HG02610 (cell line): ENCODE results near the gene ARHGEF1.

ENCODE experiments used
- ATAC-seq: cut with Tn5 transposase; IDR thresholded peaks from one replicate; pipeline ENCODE4 v1.9.1; 2021; ENCODE audit warnings: mild to moderate bottlenecking, moderate library complexity; ENCODE audit not compliant: unreplicated experiment

The ARHGEF1 gene

DNA sequence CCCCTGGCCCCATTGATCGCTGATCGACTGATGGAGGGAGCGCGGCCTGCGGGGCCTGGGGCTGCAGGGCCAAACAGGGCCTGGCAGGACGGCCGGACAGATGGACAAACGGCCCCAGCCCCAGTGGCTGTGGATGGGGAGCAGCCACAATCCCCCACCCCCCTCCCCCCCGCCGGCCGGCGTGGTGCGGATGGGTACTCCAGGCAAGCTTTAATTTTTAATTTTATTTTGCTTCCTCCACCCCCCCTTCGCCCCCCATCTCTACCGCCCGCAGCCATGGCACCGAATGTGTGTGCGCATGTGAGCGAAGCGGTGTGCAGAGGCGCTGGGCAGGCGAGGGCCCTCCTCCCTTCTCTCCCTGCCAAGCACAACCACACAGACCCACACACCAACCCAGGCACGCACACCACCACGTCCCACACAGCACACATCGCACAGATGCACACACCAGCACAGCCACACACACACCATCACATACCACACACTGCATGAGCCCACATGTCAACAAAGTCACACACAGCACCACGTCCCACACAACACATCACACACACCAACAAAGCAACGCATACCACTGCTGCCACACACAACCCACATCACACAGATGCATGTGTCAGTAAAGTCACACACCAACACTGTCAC is 32.9 kb downstream of the ARHGEF1 start:
- no peak for ATAC-seq

DNA sequence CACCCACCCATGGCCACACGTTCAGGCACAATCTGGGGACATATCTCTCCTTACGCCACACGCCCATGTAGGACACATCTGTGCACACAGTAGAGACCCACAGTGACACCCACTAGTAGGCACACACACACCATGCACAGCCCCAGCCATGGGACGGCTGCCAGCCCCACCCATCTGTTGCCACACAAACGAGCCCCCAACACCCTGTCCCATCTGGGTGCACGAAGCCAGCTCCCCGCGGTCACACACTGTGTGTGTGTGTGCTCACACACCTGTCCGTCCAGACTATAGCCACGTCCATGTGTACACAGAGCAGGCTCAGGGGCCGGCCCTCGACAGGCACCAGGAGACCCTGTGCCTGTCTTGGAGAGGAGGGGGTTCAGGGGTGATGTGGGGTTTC is 34.7 kb downstream of the ARHGEF1 start:
- ATAC-seq, result no peak

DNA sequence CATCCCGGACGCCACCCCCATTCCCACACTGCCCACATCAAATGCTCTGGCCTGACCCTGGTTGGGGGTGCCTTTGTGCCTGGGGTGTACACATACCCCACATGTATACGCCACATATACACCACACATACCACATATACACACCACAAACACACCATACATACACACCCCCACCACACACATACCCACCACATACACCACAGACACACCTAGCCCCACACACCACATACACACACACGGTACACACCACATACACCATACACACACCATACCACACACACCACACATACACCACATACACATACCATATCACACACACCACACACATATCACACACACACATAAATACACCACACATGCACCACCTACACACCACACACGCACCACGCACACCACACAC is 35.1 kb downstream of the ARHGEF1 start:
- ATAC-seq, result no peak

DNA sequence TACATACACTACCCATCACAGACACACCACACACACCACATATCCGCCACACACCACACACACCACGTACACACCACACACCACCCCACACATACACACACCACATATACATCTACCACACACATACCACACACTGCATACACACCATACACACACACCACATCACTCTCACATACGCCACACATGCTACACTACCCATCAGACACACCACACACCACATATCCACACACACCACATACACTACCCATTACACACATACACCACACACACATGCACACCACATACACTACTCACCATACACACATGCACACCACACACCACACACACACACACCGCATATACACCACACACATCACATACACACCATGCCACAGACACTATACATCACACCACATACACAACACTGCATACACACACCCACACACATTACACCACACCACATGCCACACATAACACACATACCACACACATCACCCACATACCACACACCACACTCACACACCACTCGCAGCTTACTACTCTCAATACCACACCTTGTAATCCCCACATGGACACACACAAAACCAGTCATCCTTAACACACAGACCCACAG is 35.8 kb downstream of the ARHGEF1 start:
- ATAC-seq, result no peak

DNA sequence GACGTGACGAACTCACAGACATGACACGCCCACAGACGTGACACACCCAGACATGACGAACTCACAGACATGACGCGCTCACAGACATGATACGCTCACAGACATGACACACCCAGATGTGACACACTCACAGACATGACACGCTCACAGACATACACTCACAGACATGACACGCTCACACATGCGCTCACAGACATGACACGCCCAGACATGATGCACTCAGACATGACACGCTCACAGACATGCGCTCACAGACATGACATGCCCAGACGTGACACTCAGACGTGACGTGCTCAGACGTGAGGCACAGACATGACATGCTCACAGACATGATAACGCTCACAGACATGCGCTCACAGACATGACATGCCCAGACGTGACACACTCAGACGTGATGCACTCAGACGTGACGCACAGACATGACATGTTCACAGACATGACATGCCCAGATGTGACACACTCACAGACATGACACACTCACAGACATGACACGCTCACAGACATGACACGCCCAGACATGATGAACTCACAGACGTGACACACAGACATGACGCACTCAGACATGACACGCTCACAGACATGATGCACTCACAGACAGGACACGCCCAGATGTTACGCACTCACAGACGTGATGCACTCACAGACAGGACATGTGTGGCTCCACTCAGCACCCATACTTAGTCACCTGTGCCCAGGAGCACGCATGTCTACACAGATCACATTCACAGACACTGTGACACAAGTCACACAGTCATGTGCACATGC is 37.1 kb downstream of the ARHGEF1 start:
- ATAC-seq, result no peak

DNA sequence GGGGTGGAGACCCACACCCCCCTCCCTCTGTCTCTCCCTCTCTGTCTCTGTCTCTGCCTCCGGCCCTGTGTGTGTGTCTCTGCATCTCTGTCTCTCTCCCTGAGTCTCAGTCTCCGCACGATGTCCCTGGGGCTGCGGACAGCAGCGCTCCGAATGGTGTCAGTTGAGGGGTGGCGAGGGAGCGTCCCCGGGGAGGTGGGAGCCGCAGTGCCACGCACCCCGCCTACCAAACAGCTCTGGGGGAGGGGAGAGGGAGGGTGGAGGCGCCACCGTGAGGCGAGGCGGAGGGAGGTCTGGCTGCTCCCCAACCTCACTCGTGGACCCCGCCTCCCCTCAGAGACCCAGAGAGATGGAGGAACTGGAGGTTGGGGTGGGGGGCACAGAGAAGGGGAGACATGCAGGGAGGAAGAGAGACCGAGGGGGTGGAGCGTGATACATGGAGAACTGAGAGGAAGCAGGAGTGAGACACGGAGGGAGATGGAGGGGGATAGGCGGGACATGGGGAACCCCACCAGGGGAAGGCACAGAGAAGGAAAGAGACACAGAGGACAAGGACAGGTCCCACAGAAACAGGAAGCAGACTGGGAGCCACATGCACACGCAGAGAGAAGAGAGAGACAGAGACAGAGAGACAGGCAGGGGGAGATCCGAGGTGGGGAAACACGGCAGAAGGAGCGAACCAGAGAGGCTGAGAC is 38.0 kb downstream of the ARHGEF1 start:
- no peak for ATAC-seq

DNA sequence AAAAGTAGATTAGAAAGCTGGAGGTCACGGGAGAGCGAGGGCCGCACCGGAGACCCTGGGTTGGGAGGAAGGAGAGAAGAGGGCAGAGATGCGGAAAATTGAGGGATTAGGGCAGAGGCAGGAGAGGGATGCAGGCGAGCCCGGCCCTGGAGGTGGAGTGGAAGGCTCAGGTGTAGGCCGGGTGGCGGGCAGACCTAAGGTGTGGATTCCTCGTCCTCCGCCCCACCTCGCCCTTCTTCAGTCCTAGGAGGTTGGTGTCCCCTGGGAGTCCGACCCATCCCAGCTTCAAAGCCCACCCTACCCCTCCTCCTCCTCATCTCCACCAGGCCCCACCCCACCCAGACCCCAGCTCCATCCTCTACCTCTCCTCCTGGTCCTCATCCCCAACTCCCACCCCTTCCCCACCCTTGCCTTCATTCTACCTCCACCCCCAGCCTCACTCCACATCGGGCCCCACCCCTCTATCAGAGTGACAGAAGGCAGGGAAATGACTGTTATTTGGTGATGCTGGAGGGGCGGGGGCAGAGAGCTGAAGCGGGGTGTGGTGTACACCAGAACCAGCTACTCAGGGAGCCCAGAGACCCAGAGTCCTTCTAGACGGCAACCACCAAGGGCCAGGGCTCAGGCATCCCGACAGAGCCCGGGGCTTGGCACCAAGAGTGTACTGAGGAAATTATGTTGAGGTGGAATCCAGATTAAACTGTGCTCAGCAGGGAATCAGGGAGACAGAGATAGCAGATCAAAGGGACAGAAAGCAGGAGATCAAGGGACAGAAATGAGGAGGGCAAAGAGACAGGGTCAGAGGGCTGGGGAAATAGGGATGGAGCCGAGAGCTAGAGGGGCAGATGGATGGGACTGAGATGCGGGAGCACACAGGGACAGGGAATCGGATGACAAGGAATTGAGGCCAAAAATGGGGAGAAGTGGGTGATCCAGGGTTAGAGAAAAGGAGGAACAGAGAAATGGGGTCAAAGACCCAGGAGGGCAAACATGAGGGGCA is 38.9 kb downstream of the ARHGEF1 start:
- ATAC-seq, result no peak

DNA sequence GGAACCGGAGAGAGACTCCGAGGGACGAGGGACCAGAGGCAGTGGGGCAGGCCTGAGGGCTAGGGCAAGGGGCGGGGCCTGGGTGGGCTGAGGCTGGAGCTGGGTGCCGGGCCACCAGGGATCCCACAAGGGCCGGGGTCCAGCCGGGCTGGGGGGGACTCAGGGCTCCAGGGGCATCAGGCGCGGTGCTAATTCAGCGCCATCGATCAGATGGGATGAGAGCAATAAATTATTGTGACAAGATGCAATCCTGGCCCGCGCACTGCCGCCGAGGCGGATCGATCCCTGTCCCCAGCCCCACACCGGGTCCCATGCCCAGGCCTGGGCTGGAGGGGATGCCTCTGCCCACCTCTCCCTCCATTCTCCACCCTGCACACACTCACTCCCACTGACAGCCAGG is 39.6 kb downstream of the ARHGEF1 start:
- no peak for ATAC-seq

DNA sequence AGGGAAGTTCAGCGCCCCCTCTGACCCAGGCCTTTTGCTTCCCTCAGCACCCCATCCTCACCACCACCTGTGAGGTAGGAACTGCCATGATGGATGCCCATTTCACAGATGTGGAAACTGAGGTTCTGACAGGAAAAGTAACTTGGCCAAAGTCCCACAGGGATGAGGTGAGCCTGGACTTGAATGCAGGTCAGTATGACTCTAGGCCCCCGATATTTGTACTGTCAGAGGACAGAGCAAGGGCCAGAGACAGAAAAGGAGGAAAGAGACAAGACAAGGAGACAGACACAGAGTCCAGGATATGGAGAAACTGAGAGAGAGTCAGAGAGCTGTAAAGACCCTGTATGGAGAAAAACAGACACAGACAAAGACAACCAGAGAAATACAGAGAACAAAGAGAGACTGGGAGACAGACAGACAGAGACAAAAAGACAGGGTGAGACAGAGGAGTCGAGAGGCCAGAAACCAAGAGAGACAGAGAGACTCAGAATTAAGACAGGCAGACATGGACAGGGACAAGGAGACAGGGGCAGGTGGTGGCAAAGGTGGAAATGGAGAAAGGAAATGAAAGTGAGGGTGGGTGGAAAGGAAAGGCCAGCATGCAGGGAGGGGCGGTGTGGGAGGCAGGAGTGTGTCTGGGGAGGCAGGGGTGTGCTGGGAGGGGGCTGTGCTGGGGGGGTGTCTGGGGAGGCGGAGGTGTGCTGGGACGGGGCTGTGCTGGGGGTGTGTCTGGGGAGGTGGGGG is 40.2 kb downstream of the ARHGEF1 start:
- ATAC-seq, result no peak

DNA sequence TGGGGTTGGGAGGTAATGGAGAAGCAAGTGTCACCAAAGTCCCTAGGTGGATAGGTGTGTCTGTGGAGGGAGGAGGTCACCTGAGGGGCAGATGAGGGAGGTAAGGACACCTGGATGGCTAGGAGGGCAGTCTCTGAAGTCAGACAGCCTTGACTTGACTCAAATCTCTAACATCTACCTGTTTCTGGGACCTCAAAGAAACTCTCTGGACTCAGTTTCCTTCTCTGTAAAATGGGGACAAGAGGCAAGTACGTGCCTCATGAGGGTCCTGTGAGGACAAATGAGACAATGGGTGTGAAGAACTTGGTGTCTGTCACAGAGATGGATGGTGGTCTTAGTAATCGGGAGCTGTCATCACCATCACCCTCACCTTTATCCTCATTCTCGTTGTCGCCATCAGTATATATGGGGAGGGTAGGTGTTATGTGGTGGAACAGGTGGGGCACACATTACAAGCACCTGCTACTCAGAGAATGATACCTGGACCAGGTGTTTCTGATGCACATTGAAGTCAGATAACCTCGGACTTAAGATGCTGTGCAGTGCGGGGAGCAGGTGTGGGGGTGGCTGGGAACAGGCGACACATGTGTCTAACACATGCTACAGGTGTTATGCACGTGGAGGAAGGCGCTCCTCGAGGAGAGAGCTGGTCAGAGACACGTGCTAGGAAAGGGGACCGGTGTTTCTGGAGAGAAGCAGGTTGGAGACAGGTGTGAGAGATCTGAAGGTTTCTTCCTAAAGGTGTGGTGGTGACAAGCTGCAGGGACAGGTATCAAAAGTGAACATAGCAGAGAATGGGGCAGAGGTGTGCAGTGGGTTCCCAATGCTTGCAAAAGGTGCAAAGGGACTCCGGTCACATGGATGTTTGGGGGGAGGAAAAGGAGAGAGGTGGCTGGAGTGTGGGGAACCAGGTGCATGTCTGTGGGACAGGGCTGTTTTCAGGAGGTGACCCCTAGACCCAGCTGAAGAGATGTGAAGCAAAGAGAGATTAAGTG is 41.5 kb downstream of the ARHGEF1 start:
- no peak for ATAC-seq

DNA sequence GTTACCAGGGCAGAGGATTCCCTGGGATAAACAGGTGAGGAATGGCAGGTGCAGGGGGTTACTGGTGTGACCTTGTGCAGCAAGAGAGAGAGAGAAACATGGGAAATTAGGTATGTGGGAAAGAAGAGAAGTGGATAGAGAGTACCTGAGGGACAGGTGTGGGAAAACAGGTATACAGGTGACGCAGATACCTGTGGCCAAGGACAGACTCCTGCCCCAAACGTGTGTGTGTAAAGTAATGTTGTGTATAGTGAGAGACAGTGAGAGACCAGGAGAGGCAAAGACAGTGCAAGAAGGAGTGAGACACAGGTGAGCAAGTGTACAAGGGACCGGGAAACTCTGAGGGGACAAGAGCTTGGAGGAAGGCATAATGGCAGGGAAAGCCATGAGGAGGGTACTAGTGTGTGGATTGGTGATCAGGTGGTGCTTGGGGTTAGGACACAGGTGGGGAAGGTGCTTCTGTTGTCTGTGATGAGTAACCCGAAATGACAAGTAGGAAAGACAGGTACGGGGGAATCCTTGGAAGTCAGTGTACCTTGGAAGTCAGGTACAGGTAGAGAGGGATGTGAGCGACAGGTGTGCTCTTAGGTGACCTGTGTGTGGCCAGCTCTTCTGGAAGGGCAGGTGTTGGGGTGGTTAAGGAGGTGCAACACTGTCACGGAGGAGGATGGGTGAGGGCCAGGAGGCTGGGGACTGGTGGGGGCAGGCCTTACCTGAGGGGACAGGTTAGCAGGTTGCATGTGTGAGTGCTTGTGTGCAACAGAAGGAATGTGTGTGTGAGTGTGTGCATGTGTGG is 42.4 kb downstream of the ARHGEF1 start:
- no peak for ATAC-seq

DNA sequence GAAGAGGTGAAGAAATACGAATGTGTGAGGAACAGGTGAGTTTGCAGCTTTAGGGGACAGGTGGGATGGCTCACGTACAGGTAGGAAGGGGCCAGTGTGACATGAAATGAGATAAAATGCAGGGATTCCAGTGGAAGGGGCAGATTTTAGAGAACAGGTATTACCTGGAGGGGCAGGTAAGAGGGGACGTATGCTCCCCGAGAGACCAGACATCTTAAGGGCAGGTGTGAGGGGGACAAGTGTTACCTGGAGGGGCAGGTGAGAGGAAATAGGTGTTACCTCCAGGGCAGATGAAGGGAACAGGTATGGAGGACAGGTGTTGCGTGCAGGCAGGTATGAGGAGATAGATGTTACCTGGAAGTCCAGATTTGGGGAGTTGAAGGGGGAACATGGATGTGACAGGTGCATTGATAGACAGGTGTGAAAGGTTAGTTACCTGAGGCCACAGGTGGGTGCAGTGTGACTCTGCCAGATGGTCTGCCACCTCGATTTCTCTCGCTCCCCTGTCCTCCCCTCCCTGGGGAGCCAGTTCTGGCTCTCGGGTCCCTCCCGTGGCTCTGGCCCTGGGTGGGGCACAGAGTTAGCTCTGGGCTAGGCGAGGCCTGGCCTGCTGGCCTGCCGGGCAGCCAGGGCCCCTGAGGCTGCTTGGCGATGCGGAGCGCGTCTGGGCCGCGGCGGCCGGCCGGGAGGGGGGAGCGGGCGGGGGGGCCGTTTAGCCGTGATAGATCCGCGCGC is 43.2 kb downstream of the ARHGEF1 start:
- no peak for ATAC-seq

DNA sequence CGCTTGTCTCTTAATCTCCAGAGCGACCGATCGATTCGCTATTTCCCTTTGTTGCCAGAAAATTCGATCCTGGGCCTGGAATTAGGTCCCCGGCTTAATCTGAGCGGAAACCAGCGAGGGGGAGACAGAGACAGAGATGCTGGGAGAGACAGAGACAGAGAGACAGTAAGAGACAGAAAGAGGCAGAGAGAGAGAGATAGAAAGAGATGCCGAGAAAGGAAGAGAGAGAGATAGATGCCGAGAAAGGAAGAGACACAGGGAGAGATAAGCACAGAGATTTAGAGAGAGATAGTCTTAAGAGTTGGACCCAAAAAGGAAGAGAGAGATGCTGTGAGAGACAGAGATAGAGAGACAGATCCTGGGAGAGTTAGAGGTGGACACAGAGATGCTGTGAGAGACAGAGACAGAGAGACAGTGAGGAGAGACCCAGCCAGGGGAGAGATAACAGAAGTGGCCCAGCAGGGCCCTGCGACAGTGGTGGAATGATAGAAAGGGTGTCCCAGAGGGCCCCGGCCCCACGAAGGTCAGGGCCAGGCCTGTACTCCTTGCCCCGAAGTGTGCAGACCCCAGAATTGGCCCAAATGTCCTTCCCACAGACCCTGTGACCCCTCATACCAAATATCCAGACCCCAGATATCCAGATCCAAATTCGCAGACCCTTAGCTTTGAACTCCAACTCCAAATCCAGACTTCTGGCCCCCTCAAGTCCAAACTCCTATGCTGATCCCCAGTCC is 43.9 kb downstream of the ARHGEF1 start:
- no peak for ATAC-seq

DNA sequence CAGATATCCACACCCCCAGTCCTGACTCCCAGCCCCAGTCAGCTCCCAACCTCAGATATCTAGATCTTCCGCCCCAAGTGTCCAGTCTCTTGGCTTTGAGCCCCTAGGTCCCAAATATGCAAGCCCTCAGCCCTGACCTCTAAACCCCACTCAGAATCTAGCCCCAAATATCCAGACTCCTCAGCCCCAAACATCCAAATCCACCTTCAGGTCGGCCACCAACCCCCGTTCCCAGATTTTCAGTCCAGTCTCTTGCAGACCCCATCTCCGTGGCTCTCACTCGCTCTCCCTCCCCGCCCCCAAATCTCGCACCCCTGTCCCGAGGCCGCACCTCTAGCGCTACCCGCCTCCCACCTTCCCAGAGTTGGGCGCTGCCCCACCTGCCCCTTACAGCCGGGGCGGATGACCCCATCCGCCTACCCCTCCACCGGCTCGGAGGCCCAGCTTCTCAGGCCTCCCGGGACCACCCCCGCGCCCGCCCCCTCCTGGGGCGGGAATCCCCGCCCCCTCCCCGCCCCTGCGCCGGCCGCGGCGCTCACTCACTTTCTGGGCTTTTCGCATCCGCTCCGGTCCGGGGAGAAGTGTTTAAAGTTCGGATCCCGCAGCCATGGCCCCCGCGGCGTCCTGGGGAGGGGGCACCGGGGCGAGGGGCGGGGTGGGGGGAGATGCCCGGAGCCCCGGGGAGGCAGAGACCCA is 44.7 kb downstream of the ARHGEF1 start:
- no peak for ATAC-seq

DNA sequence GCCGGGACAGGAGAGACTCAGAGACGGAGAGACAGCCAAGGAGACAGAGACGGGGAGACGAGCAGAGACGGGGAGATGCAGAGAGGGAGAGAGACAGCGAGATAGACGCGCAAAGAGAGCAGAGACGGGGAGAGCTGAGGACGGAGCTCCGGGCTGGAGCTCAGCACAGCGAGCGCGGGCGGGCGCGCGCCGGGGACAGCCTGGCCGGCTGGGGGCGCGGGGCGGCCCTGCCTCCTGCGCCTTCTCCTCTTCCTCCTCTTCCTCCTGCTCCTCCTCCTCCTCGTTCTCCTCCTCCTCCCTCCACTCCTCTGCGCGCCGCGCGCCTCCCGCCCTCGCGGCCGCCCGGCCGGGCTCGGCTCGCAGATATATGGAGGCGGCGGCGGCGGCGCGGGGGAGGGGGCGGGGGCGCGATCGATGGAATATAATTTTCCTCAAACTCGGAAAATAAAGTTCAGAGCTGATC is 45.3 kb downstream of the ARHGEF1 start, which contains the start of gene ERFL:
TSS of gene ERFL (minus strand) at position 229 of the 463 bp plus-strand sequence. CDS start 15,530 bp downstream, outside the sequence.
- ATAC-seq, result no peak
